GM18517 (cell line): ENCODE results near the gene YPEL4.
A peak's percentile ranks its signal among the peaks of the same experiment; 100 is the strongest.
"Not testable (repeated sequence)": the region's sequence is repeated elsewhere in the genome, so short reads cannot be mapped to it uniquely, and the experiment has no call there.

Experiments
- ATAC-seq: cut with Tn5 transposase; IDR thresholded peaks from one replicate; pipeline ENCODE4 v1.9.1; 2021; ENCODE audit warnings: mild to moderate bottlenecking, moderate library complexity; ENCODE audit not compliant: unreplicated experiment

Gene YPEL4, protein sequence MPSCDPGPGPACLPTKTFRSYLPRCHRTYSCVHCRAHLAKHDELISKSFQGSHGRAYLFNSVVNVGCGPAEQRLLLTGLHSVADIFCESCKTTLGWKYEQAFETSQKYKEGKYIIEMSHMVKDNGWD

DNA sequence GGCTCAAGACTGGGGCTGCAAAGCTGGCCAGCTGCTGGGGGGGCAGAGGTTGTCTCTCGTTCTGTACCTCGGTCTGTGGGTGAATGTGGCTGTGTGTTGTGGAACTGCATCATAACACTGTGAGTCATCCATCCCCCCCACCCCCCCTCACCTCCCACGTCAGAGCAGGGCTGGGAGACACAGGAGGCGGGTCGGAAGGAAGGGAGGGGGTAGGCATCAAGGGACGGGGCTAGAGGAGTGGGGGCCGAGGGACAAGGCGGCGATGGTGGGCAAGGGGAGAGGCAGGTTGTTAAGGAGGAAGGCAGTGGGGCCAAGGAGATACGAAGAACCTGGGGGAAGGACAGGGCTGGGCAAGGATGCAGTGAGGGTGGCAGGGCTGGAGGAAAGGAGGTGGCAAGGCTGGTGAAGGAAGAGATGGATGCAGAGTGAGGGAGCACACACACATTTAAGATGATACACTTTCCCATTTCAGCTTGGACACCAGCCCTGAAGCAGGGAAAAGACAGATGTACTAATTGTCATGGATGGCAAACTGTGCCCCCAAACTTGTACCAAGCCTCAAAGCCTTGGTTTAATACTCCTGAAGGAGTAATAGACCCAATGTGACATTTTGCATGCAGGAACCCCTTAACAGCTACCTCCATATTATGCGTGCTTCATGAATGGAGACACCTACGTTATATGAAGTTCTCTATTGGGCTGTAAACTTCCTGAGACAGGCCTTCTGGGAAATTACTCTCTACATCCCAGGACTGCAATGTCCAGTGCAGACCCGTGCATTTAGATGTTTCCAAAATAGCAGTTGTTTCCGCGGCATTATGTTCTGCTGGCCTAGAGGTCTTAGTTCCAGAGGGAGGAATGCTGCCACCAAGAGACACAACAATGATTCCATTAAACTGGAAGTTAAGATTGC, at the start of gene YPEL4:
TSS of gene YPEL4 (minus strand) at position 87 of the 913 bp plus-strand sequence. CDS start 2,805 bp downstream, outside the sequence.
- ATAC-seq = no peak

DNA sequence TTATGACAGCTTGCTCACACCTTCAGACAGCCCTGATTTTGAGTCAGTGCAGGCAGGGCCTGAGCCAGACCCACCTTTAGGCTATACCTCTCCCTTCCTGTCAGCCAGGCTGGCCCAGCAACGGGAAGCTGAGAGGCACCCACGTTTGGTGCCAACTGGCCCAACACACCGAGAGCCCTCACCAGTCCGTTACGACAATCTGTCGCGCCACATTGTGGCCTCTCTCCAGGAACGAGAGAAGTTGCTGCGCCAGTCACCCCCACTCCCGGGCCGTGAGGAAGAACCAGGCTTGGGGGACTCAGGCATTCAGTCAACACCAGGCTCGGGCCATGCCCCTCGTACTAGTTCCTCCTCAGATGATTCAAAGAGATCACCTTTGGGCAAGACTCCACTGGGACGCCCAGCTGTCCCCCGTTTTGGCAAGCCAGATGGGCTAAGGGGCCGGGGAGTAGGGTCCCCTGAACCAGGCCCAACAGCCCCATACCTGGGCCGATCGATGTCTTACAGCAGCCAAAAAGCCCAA, 49.2 kb upstream of the YPEL4 start:
- ATAC-seq = no peak

DNA sequence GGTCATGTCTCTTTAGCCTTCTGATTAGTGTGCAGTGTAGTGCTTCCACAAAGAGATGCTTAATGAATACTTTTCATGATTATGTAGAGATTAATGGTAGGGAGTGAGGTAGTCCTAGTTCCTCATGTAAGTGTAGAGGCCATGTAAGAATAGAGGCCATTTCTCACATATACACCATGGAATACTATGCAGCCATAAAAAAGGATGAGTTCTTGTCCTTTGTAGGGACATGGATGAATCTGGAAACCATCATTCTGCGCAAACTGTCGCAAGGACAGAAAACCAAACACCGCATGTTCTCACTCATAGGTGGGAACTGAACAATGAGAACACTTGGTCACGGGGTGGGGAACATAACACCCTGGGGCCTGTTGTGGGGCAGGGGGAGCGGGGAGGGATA, 40.8 kb upstream of the YPEL4 start:
- ATAC-seq = not testable (repeated sequence)

DNA sequence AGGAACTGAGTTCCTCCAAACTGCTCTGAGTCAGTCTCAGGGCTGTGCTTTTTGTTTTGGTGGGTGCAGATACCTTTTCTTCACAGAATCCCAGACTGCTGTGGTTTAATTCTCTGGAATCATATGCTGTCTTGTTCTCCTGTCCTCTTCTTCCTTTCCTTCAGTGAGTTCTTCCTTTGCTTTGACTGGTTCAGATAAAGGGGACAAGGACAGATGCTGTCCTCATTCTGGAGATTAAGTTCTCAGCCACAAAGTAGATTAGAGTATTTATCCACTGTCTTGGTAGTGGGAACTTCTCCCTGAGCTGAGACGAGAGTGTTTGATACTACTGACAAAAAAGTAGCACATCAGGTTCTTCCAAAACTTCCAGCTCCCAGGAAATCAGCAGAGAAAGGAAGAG, 31.5 kb upstream of the YPEL4 start:
- ATAC-seq = no peak

DNA sequence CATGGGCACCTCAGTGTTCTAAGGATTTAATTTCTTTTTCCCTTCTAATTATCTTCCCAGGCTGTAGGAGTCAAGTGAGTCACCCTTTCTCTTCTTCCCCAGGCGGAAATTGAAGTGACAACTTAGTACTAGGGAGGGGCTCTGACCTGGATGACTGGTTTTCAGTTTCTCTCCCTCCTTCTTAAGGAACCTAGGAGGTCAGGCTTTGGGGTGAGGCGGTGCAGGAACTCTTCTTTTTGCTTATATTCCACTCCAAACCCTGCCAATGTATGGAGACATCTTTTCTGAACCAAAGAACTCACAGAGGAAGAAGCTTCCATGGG, 30.8 kb upstream of the YPEL4 start:
- ATAC-seq = no peak

DNA sequence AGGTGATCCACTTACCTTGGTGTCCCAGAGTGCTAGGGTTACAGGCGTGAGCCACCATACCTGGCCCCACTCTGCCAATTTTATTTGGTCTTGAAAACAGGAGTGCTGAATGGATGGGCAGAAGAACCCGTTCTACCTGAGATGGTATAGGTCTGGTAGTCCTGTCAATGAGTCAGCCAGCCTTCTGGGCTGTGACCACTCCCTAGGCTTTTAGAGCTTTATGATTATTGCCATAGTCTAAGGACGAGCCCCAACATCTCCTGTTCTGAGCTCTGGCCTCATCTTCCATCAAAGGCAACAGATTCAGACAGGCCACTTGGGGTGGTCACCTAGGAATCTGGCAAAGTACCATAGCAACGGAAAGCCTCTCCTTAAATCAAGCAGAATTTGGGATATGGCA, 29.7 kb upstream of the YPEL4 start:
- no peak for ATAC-seq

DNA sequence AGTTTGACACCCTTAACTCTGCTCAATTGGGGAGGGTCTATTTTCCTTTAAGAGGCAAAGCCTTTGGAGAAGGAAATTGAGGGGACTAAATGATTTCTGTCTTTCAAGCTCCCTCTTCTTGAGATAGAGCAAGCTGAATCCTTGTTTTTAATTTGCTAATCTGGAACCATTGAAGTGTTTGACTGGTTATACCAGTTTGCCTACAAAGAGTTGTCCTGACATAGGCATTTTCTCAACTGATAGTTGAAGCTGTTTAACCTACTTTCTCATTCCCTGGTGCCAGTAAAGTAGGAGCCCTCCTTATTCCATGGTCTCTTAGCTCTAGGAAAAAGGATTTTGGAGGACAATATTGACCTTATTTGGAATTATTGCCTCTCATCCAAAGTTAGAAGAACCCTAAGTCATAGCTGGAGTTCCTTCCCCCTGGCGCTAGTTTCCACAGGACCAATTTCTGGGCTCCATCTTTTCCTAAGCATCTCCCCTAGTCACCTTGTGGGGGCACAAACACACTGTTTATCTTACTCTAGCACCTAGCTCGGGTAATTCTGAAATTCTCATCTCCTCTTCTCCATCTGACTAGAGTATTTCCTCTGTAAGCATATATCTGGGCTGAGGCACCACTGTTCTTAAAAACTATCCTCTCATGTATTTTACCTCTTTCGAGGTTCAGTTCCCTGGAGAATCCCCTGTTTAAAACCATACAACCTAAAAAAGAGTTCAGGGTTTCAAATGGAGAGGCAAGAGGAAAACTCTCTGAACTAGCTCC, 25.6 kb upstream of the YPEL4 start:
- ATAC-seq = no peak

DNA sequence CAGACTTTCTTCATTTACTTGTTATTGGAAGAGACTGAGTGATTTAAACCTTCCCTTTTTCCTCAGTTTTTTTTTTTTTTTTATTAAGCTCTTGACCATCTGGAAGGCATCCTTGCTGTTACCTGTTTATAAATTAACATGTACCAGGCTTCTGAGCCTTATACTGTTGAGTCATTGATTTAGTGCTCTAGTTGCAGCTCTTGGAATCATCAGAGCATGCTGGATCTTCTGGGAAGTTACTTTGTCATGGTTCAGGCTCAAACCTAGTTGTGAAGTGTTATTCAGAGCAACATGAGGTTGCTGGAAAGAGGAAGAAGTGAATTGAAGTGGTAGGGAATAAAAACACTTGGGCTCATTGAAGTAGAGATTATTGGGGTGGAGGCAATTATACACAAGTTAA, 24.5 kb upstream of the YPEL4 start:
- no peak for ATAC-seq

DNA sequence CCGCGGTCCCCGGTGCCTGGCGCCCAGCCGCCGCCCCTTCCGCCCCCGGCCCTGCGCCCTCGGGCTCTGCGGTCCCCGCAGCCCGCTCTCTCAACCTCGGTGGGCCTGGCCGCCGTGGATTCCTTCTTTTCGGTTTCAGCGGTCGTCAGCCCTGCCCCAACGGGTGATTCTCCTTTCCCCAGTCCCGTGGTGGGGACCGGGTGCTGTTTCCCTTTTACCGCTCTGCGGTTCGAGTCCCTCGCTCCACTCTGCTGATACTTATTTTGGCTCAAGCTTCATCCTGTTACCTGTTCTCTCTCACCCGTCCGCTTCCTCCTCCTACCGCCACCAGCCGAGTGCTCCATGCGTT, 18.7 kb upstream of the YPEL4 start:
- peak; percentile 8 for ATAC-seq

DNA sequence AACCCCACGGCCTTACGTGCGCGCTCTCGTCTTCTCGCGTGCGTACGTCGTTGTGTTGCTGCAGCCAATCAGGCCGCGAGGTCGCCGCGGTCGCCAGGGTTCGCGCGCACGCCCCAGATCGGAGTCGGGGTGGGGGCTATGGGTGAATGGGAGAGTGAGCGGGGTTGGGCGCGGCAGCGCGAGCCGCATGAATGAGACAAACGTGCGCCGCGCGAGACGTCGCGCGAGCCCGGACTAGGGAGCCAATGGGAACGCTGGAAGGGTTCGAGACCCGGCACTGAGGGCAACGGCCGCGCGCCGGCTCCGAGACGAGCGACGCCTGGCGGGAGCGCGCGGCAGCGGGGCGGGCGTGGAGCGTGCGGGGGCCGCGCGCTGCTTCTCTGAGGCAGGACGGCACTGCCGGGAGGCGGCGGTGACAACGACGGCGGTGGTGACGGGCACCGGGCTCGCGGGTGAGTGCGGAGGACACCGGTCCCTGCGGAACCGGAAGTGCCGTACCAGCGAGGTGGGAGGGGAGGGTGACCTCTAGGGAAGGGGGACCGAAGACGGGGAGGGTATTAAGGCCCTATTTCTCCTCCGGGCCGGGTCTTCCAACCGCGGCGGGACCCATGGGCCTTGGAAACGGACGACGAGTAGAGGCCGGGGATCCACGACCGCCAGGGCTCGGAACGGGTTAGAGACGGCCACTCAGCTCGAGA, 18.2 kb upstream of the YPEL4 start, which contains the start of gene ZDHHC5:
TSS of gene ZDHHC5 (plus strand) at position 379 of the 698 bp plus-strand sequence. CDS start 4,977 bp downstream, outside the sequence.
- peak; percentile 81 for ATAC-seq

DNA sequence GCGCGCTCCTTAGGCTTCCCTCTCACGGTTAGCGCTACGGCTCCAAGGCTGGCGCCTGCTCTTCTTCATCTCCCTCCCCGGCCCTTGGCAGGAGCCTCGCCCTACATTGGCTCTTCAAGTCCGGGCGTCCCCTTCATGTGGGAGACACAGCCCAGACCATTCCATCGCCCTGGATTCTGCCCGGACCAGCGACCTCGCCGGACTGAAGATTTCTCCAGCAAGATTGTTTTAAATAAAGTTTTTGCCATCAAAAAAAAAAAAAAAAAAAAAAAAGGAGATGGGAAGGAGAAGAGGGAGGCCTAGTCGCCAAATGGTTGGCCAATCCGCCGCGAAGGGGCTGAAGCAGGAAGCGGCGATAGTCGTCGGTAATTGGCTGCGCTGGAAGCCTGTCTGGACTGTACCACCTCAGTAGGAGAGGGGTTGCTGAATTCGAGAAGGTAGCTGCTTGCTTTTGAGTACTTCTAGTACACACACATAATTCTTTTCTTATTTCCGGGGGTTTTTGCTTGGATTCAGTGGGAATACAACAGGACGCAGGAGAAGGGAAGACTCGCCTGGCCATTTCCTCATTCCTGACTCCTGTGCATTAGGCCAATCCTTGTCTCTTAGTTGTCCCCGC, 17.5 kb upstream of the YPEL4 start:
- ATAC-seq = peak; percentile 73

DNA sequence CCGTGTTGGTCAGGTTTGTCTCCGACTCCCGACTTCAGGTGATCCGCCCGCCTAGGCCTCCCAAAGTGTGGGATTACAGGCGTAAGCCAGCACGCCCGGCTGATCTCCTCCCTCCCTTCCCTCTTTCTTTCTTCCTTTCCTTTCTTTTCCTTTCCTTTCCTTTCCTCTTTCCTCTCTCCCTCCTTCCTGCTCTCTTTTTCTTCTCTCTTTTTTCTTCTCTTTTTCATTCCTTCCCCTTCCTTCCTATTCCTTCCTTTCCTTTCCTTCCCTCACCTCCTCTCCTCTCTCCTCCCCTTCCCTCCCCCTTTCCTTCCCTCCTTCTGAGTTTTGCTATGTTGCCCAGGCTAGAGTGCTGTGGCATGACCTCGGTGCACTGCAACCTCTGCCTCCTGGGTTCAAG, 14.3 kb upstream of the YPEL4 start:
- no peak for ATAC-seq

DNA sequence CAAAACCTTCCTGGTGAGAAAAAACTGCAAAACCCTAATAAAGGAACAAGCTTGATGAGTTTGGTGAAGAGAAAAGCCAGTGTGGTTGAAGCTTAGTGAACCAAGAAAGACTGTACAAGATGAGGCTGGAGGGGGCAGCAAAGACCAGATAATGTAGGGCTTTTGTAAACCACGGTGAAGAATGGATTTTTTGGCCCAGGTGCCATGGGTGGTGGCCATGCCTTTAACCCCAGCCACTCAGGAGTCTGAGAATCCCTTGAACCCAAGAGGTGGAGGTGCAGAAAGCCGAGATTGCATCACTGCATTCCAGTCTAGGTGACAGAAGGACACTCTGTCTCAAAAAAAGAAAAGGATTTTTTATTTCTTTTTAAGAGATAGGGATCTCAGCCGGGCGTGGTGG, 13.2 kb upstream of the YPEL4 start:
- no peak for ATAC-seq

DNA sequence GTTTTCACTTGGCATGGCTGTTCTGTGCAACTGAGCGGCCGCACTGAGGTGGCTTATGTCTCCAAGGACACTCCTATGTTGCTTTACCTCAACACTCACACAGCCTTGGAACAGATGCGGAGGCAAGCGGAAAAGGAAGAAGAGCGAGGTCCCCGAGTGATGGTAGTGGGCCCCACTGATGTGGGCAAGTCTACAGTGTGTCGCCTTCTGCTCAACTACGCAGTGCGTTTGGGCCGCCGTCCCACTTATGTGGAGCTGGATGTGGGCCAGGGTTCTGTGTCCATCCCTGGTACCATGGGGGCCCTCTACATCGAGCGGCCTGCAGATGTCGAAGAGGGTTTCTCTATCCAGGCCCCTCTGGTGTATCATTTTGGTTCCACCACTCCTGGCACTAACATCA, 10.0 kb upstream of the YPEL4 start:
- ATAC-seq = no peak

DNA sequence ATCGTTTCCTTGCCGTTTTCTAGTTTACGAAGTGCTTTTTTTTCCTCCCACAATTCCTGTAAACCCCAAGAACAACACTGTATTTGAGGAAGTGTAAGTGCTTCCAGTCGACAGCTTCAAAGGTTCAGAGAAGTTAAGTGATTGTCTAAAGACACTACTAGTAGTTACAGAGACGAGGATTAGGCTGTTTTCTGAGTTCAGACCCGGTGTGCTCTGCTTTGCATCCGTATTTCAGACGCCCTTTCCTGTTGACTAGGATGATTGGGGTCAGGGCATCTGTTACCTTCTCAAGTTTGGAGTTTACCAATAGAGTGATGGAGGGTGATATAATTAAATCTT, 8.3 kb upstream of the YPEL4 start:
- ATAC-seq = no peak

DNA sequence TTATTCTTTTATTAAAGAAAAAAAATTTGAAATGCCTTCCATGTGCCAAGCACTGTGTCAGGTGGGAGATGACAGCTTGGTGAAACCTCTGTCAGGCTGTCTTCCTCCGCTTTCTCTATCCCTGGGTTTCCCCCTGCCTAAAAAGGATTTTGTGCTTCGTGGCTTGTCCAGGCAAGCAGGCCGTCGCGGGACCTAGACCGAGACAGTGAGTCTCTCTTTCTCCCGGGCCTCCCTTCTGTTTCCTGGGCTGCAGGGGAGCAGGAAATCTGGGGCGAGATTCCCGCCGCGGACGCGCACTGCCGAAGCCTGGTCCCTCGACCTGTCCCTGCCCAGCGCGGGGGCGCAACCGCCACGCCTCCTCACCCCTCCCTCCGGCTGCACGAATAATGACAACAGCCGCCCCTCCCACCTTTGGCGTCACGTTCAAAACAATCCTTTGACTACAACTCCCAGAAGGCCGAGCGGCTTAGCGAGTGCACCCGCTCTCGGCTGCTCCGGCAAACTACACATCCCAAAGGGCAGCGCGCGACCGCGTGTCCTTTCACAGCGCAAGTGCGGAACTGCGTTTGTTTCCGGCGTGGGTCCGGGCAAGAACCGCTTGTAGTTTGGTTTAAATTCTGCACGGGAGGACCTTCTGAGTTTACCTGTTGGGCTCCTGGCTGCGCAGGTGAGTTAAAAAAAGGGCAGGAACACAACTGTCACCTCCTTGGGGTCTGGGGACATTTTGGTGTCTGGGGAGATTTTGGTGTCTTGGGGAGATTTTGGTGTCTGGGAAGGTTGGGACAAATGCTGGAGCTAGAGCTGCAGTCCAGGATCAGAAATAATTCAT, 7.7 kb upstream of the YPEL4 start, which contains the start of gene CLP1:
TSS of gene CLP1 (plus strand) at position 569 of the 829 bp plus-strand sequence. CDS start 1,715 bp downstream, outside the sequence.
- peak; percentile 99 for ATAC-seq

DNA sequence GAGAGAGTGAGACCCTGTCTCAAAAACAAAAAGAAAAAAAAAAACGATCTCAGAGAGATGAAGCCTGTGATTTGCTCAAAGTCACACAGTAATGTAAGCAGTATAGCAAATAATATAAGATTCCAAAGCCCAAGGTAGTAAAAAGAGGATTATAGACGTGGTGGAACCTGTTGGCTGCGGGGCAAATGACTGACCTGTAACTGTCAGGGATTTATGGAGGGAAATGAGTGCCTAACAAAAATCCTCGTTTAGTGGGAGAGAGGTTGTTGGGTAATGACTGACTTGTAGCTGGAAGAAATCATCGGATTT, 7.1 kb upstream of the YPEL4 start:
- ATAC-seq = no peak

DNA sequence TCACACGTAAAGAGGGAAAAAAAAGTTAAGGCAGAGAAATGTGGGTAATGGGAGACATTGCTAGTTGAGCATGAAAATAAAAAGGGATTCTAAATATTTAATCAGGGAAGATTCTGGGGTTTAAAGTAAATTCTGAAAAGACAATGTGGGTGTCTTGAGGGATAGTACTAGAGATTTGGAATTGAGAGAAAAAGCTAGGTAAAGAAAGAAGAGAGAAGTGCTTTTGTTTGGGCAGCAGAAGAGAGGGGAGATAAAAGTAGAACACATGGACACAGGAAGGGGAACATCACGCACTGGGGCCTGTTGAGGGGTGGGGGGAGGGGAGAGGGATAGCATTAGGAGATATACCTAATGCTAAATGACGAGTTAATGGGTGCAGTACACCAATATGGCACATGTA, 3.5 kb upstream of the YPEL4 start:
- ATAC-seq = no peak

DNA sequence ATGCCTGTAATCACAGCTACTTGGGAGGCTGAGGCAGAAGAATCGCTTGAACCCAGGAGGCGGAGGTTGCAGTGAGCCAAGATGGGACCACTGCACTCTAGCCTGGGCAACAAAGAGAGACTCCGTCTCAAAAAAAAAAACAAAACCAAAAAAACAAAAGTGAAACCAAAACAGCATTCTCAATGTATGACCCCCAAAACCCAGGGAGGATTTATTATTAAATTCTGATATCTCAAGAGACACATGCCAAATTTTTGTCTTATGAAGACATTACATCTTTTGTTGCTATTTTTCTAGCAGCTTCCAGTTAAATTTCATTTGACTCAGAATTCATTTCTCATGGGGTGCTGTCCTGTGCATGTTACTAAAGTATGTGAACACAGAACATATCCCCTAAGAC, 3.0 kb upstream of the YPEL4 start:
- no peak for ATAC-seq

DNA sequence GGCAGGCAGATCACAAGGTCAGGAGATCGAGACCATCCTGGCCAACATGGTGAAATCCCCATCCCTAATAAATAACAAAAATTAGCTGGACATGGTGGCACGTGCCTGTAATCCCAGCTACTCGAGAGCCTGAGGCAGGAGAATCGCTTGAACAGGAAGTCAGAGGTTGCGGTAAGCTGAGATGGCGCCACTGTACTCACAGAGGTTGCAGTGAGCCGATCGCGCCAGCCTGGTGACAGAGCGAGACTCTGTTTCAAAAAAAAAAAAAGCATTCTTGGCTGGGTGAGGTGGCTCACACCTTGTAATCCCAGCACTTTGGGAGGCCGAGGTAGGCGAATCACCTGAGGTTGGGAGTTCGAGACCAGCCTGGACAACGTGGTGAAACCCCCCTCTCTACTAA, 2.5 kb upstream of the YPEL4 start:
- ATAC-seq = not testable (repeated sequence)
